GM21529 (cell line): ENCODE results near the gene CCDC12.

Experiments used
- ATAC-seq: cut with Tn5 transposase; IDR thresholded peaks from one replicate; pipeline ENCODE4 v1.9.1; 2021; ENCODE audit not compliant: unreplicated experiment

Gene CCDC12

GRCh38 chr3:46895761-46896160 is 80.8 kb downstream of the CCDC12 start:
- no peak for ATAC-seq

- no peak for ATAC-seq
Measured at GRCh38 chr3:46895204-46895660, 81.3 kb downstream of the CCDC12 start.

- no peak for ATAC-seq
Measured at GRCh38 chr3:46894256-46894655, 82.3 kb downstream of the CCDC12 start.

- ATAC-seq: no peak
Measured at GRCh38 chr3:46893763-46894162, 82.8 kb downstream of the CCDC12 start.

- no peak for ATAC-seq
Measured at GRCh38 chr3:46893146-46893748, 83.3 kb downstream of the CCDC12 start.

- ATAC-seq: no peak
Measured at GRCh38 chr3:46892285-46893145, 84.0 kb downstream of the CCDC12 start.

- ATAC-seq: no peak
Measured at GRCh38 chr3:46891132-46891531, 85.4 kb downstream of the CCDC12 start.

GRCh38 chr3:46890132-46890531 is 86.4 kb downstream of the CCDC12 start:
- ATAC-seq: no peak

- ATAC-seq: no peak
Measured at GRCh38 chr3:46889381-46890110, 87.0 kb downstream of the CCDC12 start.

- no peak for ATAC-seq
Measured at GRCh38 chr3:46888705-46889104, 87.8 kb downstream of the CCDC12 start.

GRCh38 chr3:46887980-46888494 is 88.5 kb downstream of the CCDC12 start:
- ATAC-seq: no peak

GRCh38 chr3:46885612-46886011 is 90.9 kb downstream of the CCDC12 start:
- no peak for ATAC-seq

- no peak for ATAC-seq
Measured at GRCh38 chr3:46884929-46885328, 91.6 kb downstream of the CCDC12 start.

GRCh38 chr3:46884427-46884826 is 92.1 kb downstream of the CCDC12 start:
- no peak for ATAC-seq

GRCh38 chr3:46883830-46884185 is 92.7 kb downstream of the CCDC12 start:
- ATAC-seq: no peak

- no peak for ATAC-seq
Measured at GRCh38 chr3:46883054-46883829, 93.3 kb downstream of the CCDC12 start.

GRCh38 chr3:46882377-46883053 is 94.0 kb downstream of the CCDC12 start:
- ATAC-seq: no peak

- ATAC-seq: no peak
Measured at GRCh38 chr3:46881596-46882376, 94.8 kb downstream of the CCDC12 start.

GRCh38 chr3:46880884-46881595 is 95.5 kb downstream of the CCDC12 start:
- no peak for ATAC-seq
